Measurements from ENCODE around the gene MAP2K3. TPM values are rescaled to one million over a fixed set of nuclear protein-coding genes. Genes with fewer than 3 reads are reported as not detected.
"Not testable (repeated sequence)": the region's sequence is repeated elsewhere in the genome, so short reads cannot be mapped to it uniquely, and the experiment has no call there.

Gene MAP2K3
- total RNA-seq, 1 experiment from 2014 or later, result 11.7 TPM

DNA sequence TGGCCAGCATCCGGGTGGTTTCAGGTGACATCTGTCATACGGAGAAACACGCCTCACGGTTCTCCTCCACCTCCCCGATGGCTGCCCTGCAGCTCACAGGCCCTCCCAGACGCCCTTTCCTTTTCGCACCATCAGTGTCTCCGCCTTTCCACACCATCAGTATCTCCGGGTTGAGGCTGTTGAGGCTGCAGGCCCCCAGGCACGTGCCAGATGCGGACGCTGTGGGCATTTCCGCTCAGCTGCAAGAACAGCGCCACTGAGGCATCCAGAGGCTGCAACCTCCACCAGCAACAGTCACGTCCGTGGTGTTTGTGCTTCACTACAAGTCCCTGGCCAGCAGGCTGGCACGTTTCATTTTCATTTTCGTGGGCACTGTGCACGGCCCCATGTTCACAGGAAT lies 66.0 kb downstream of the MAP2K3 start:
- DNase-seq (ENCODE audit: low read depth), result not testable (repeated sequence)

DNA sequence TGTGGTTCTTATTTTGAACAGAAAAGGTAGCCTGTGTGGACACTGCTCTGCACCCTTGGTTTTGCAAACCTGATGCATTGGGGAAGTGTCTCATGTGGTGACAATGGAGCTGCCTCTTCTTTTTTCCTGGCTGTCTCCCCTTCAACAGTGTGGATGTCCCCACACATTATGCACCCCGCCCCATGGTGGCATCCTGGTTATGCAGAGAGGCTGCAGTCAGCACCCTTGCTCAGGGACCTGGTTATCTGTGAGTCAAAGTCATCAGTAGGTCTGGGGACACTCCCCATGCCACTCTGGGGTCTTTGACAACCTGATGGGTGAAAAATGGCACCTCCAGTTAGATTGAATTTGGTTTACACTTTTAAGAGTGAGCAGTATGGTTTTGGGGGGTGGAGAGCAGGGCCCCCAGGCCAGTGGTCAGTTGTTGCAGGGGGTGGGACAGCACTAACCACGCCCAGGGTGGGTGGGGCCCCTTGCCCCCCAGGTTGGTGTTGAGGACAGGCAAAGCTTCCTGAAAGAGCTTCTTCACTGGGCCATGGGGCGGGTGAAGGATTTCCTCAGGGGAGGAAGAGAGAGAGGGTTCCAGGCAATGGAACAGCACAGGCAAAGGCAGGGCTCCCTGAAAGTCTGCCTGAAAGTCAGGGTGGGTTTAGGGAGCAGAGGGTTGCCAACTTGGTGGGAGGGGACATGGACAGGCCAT lies 67.0 kb downstream of the MAP2K3 start:
- DNase-seq (ENCODE audit: low read depth), result no peak

DNA sequence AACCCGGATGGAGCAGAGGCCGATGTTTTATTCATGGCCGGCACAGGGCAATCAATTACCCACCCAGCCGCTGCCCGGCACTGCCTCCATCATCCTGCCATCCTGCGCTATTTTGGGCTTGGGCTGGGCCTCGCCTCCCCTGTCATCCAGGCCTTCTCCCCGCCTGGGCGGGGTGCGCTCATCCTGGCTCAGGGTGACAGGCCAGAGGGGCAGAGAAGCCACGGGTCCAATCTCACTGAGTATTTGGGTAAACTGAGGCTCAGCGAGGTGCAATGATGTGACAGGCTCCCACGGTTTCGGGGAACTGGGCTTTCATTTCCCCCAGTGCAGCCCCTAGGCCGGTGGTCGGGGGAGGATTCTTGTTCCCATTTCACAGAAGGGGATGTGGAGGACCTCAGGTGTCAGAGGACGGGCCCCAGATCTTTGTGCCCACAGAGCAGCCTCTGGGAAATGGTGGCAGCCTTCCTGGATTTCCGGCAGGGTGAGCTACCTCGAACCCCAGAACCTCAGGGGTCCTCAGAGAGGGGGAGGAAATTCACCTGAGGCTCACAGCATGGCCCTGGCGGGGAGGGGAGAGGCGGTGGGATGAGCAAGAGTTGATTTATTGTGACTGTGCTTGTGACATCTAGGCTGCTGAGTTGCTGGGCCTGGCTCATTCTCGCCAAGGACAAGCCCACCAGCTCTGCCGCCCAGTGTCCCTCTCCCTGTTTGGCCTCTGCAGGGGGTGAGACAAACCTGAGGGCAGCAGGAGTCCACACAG lies 67.9 kb downstream of the MAP2K3 start:
- DNase-seq (ENCODE audit: low read depth), result no peak

DNA sequence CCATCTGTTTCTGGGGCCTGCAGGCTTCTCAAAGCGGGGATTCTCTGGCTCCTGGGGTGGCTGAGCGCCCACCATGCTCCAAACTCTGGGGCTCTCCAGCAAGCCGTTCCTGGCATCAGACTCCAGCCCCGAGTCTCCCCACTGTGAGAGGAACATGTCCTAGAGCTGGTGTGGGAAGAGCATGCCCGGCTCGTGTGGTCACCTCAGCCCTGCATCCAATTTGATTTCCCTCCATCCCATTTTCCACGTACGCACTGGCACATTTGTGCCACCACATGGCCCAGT lies 68.4 kb downstream of the MAP2K3 start:
- no peak for DNase-seq (ENCODE audit: low read depth)

DNA sequence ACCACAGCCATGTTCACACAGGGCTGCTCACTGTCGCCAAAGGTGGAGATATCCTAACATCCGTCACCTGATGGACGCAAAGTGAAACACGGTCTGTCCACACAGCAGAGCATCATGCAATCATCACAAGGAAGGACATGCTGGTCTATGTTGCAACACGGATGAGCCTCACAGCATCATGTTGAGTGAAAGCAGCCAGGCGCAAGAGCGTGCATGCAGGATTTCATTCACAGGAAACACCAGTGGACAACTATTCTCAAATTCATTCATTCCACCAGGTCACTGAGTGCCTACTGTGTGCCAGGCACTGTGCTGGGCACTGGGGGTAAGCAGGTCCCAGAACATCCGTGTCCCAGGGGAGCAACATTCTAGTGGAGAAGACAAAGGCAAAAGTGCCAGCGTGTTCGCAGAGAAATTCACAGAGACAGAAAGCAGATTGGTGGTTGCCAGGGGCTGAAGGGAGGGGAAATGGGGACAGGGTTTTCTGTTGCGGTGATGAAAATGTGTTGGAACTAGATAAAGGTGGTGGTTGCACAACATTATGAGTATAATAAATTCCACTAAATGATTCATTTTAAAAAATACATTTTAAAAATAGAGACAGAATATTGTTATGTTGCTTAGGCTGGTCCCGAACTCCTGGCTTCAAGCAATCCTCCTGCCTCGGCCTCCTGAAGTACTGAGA lies 69.0 kb downstream of the MAP2K3 start:
- no peak for DNase-seq (ENCODE audit: low read depth)

DNA sequence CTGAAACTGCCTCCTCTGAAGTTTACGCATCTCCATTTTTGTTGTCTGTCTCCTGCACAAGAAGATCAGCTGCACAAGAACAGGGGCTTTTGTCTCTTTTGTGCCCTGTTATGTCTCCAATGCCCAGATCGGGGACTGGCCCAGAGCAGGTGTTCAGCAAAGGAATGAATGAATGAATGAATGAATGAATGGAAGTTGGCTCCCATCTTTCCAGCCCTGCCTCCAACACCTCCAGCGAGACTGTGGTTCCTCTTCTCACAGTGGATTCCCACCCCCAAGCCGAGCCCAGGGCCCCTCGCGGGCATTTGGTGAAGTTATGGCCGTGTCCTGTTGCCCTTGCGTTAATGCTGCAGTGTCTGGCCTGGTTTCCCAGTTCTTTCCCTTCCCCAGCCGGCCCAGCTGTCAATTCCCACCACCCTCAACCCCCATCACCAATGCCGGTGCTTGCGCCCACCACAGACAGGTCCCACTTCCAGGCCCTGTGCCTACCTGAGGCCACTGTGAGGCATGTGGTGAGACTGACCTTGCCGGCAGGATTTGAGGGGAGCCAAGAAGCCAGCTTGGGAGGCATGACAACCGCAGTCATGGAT lies 70.4 kb downstream of the MAP2K3 start:
- no peak for DNase-seq (ENCODE audit: low read depth)

DNA sequence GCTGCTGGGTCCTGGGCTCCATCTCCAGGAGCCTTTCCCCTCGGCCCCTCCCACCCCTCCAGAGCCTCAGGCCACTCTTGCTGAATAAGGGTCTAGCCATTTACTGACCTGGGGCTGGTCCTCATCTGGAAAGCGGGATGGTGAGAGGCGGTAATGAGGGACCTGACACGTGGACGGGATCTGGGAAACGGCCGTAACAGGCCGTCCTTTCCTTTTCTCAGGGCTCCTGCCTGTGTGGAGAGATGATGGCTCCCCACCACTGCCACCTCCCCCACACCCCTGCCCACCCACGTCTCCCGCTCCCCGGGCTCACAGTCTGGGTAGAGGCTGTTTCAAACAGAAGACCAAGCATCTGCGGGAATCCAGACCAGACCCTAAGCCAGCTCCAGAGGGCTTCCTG lies 71.1 kb downstream of the MAP2K3 start:
- DNase-seq (ENCODE audit: low read depth), result no peak

DNA sequence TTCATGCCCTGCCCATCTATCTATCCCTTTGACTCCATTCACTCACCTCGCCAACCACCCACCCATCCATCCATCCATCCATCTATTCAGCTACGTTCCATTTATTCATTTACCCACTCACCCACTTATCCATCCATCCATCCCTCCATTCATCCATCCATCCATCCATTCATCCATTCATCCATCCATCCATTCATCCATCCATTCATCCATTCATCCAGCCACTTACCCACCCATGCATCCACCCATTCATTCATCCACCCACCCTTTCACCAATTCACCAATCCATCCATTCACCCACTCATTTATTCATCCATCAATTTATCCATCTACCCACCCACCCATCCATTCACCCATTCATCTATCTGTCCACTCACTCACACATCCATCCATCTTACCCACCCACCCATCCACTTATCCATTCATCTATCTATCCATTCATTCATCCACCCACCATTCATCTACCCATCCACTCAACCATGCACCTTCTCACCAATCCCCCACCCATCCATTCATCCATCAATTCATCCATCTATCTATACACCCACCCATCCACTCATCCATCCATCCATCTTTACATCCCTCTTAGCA lies 72.1 kb downstream of the MAP2K3 start:
- no peak for DNase-seq (ENCODE audit: low read depth)

DNA sequence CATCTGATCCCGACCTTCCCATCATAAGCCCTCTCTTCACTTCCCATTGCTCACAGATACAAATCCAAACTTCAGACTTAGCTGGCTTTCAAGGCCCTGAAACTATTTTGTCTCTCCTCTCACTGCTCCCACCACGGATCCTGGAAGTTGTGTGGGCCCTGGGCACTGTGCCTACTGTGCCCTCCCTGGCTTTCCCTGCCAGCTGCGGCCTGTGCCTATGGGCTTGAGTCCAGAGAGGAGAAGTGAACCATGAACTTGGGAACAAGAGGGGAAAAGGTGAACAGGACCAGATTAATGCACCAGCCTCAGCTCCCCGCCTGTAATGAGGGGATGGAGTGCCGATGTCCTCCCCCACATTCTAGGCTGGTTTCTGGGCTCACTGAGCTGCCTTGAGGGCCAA lies 72.8 kb downstream of the MAP2K3 start:
- DNase-seq (ENCODE audit: low read depth), result no peak

DNA sequence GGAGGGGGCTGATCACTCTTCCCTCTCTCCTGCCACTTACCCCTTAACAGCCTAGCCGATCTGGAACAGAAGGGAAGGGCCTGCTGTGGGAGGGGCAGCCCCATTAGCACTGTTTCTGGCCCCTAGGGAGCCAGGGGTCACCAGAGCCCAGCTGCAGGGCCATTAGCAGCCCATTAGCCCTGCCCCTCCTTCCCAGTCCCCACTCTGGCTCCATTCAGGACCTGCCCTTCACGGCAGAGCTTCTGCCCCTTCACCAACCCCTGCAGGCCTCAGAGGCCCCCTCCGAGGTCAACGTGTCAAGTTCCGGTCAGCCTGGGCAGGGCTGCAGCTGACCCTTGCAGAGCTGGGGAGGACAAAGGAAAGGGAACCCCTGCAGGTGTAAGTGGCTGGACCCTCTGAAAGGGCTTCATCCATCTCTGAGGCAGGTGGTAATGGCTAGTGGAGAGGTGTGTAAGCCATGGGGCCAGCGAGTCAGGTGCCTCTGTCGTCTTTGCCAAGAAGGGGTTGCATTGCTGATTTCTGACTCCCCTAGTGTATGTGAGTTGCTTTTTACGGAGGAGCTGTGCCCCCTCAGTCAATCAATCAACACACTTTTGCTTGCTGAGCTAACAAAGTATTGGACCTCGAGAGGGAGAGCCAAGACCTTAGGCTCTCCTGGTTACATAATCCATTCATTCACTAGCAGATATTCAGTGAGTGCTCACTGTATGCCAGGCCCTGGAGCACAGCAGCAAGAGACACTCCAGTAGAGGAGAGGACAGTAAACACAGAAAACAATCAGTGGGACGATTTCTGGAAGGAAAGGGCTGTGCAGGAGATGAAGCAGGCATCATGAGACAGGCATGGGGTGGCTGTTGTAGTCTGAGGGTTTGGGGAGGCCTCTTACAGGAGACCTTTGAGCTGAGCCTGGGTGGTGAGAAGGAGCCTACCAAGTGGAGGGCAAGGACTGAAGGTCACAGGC lies 73.5 kb downstream of the MAP2K3 start:
- DNase-seq (ENCODE audit: low read depth), result no peak

DNA sequence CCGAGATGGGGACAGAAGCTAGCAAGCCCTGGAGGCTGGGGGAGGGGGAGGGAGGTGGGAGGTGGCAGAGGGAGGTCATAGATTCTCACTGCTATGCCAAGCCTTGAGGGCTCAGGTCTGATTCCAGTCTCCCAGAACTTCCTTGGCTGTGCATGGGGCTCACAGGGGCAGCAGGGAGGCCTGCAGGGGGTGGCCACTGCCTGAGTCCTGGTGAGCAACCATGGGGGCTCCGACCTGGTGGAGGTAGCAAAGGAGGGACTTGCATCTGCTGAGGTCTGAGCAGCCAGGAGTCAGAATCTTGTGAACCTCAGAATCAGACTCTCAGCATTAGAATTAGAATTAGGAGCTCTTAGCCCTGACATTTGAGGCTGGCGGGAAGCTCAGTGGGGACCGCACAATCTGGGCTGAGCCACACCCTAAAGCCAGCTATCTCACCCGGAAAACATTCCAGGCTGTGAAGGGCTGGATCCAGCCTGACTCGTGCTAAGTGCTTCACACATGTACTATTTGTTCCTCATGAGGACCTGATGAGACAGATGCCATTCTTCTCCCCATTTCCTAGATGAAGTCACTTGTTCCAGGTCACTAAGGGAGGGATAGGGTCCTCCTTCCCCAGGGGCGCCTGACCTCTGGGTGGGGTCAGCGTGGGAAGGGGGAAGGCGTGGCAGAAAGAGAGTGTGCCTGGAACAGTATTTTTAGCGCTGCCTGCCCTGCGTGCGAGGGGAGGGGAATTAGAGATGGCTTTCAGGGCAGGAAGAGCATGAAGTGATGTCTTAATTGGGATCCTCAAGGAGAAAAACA lies 74.4 kb downstream of the MAP2K3 start:
- peak; percentile 52 for DNase-seq (ENCODE audit: low read depth)

DNA sequence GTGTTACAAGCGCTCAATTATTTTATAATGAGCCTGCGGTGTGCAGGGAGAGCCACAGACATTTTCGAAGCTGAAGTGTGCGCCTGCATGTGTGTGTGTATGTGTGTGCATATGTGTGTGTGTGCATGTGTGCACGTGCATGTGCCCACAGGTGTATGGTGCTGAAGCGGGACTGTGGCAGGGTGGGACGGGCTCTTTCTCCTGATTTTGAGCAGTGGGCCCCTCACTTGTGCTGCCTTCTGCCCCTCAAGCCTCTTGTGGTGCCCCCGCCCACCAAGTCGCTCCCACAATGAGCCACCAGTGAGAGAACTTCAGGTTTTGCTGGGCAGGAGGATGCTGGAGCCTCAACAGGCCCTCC lies 75.0 kb downstream of the MAP2K3 start:
- DNase-seq (ENCODE audit: low read depth), result no peak

DNA sequence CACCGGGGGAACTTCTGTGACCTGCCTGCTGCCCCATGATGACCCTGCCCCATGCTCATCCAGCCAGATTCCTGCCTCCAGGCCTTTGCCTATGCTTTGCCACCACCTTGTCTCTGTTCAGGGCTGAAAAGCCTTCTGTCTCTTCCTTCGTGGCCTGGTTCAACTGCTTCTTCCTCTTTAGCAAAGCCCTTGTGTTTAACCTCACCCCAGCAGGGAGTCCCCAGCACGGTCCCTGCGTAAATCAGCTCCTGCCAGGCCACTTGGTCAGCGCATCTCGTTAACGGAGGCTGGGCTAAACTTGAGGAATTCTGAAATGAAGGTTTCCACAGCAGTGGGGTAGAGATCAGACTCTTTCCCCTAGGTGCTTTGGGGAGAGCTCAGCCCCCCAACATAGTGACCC lies 75.5 kb downstream of the MAP2K3 start:
- DNase-seq (ENCODE audit: low read depth), result no peak

DNA sequence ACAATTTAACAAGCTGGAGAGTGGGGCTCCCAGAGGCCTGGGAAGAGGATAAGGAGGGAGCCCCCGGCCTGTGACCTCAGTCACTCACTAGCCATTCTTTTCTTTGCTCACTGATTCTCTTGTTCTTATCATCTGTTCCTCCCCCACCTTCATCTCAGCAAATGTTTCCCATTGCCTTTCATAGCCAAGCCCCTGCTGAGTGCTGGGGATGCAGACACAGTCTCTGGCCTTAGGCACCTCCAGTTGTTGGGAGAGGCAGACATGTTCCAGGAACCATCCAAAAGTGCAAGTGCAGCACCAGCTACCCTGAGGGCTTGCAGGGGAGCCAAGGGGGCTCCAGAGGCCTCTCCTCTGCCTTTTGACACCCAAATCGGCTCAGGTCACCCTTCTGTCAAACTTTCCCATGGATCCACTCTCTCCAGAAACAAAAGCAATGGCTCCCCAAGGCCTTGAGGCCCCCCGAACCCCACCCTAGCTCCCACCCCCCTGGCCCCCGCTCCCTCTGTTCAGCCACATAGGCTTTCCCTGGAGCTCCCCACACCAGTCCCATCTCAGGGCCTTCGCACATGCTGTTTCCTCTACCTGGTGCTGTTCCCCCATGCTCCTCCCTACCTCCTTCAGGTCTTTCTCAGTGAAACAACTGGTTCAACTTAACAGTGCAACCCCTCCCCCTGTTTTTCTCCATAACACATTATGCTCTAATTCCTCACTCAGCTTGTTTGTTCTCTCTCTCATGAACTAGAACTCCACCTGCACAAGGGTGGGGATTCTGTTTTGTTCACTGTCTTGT lies 76.7 kb downstream of the MAP2K3 start:
- no peak for DNase-seq (ENCODE audit: low read depth)

DNA sequence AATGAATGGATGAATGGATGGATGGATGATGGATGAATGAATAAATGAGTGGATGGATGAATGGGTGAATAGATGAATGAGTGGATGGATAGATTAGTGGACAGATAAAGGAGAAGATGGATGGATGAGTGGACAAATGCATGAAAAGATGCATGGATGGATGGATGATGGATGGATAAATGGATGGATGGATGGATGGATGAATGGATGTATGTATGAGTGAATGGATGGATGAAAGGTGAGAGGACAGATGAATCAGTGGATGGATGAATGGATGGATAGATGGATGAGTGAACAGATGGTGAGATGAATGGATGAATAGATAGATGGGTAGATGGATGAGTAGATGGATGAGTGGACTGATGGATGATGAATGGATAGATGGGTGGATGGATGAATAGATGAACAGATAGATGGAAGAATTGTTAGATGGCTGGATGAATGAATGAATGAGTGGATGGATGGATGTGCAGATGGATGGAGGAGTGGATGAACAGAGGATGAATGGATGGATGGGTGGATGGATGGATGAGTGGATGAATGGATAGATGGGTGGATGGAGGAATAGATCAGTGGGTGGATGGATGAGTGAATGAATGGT lies 77.9 kb downstream of the MAP2K3 start:
- no peak for DNase-seq (ENCODE audit: low read depth)

DNA sequence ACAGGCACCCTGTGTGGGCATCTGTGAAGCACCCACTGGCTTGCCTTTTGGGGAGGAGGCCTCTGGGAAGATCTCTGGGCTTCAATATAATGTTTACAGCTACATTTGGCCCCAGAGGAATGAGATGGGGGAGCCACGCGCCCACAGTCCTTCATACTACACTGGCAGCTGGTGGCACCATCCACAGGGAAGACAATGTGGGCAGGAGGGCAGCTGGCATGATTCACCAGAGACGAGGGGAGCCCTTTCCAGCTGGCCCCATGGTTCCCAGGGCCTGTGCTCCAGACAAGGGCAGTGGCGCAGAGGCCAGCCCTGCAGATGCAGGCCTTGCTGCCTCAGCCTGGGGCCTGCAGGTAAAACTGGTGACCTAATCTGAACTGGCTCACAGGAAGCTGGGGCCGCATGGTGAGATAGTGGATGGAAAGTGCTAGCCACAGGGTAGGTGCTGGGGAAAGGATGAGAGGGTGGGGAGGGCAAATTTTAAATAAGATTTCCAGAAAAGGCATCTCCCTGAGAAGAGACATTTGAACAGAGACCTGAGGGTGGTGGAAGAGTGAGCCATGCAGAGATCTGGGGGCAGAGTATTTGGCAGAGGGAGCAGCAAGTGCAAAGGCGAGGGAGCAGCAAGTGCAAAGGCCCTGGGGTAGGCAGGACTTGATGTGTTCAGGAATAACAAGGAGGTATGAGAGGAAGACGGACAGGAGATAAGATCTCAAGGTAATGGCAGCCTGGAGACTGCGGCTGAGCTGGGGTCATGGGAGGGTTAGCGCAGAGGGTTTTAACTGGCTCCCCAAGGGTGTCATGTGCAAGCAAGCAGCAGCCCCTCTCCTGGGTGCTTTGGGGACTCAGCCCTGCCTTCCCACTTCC lies 79.5 kb downstream of the MAP2K3 start:
- no peak for DNase-seq (ENCODE audit: low read depth)
